ENCODE measurements around the gene SMIM7.

The SMIM7 gene

GRCh38 chr19:16628984-16629691, 30.8 kb downstream of the SMIM7 start:
- Histone ChIP-seq H3K9me3 (replicated peaks; ENCODE audit: insufficient read depth, low read length) (no peaks in the 10 kb centered on the region), H3K4me3 (ENCODE audit: low read length) (peak overlapping the region; percentile 96), H3K27me3 (replicated peaks; ENCODE audit: insufficient read depth, low read length) (no peaks in the 10 kb centered on the region), H3F3A (ENCODE audit: insufficient read depth, low read length) (peaks cover 33% of the 10 kb centered on the region), H3K36me3 (replicated peaks; ENCODE audit: insufficient read depth, low read length) (no peaks in the 10 kb centered on the region; the same call in 1 of the 2 replicates), H3K9ac (ENCODE audit: low read length) (peak overlapping the region; percentile 100), H3K4me2 (ENCODE audit: low read depth, low read length) (peak overlapping the region; percentile 84), H4K20me1 (ENCODE audit: insufficient read depth, low read length) (peaks cover 20% of the 10 kb centered on the region), H3K4me1 (ENCODE audit: low read length) (peaks cover 34% of the 10 kb centered on the region), H2AFZ (ENCODE audit: low read length) (peak overlapping the region; percentile 88; the same call in 1 of the 2 replicates), H3K9me2 (replicated peaks; ENCODE audit: insufficient read depth, low read length) (no peaks in the 10 kb centered on the region), H3K27ac (ENCODE audit: low read length) (peak overlapping the region; percentile 95), H3K79me2 (ENCODE audit: low read length) (peaks cover 60% of the 10 kb centered on the region)
- DNase-seq = peak; percentile 76
- TF ChIP-seq EZH2 (optimal IDR thresholded peaks at IDR 0.05; ENCODE audit: low read depth, low read length) (no peak), EZH2phosphoT487 (IDR thresholded peaks at IDR 0.05; ENCODE audit: low read length) (no peak), CTCF (IDR thresholded peaks at IDR 0.05; ENCODE audit: low read length) (no peak)

GRCh38 chr19:16628183-16628983, 31.6 kb downstream of the SMIM7 start, which contains the start of gene MED26:
Gene MED26, minus strand, starts transcription at chr19:16628204. Its CDS starts 261 bp downstream, at chr19:16627943.
- Histone ChIP-seq H3K27ac (ENCODE audit: low read length) (peak within 1 kb of the TSS; percentile 95), H3K36me3 (replicated peaks; ENCODE audit: insufficient read depth, low read length) (no peaks in the 10 kb centered on the region; the same call in 1 of the 2 replicates), H3K79me2 (ENCODE audit: low read length) (peaks cover 63% of the 10 kb centered on the region), H3K9me2 (replicated peaks; ENCODE audit: insufficient read depth, low read length) (no peaks in the 10 kb centered on the region), H3K9ac (ENCODE audit: low read length) (peak within 1 kb of the TSS; percentile 100), H3K4me2 (ENCODE audit: low read depth, low read length) (peak within 1 kb of the TSS; percentile 91), H3K9me3 (replicated peaks; ENCODE audit: insufficient read depth, low read length) (no peaks in the 10 kb centered on the region), H4K20me1 (ENCODE audit: insufficient read depth, low read length) (peaks cover 25% of the 10 kb centered on the region), H3F3A (ENCODE audit: insufficient read depth, low read length) (peaks cover 33% of the 10 kb centered on the region), H3K27me3 (replicated peaks; ENCODE audit: insufficient read depth, low read length) (no peaks in the 10 kb centered on the region), H3K4me3 (ENCODE audit: low read length) (peak within 1 kb of the TSS; percentile 97), H2AFZ (ENCODE audit: low read length) (peak within 1 kb of the TSS; percentile 88), H3K4me1 (ENCODE audit: low read length) (peaks cover 40% of the 10 kb centered on the region)
- peak; percentile 95 for DNase-seq
- TF ChIP-seq EZH2 (optimal IDR thresholded peaks at IDR 0.05; ENCODE audit: low read depth, low read length) (no peak), EZH2phosphoT487 (IDR thresholded peaks at IDR 0.05; ENCODE audit: low read length) (no peak), CTCF (IDR thresholded peaks at IDR 0.05; ENCODE audit: low read length) (no peak)

- H3K36me3 ChIP-seq (replicated peaks; ENCODE audit: insufficient read depth, low read length) = no peaks in the 10 kb centered on the region; the same call in 1 of the 2 replicates
- H2AFZ ChIP-seq (ENCODE audit: low read length) = no peak overlapping the region
- H3K27ac ChIP-seq (ENCODE audit: low read length) = peak overlapping the region; percentile 43; the same call in 1 of the 2 replicates
- H3K4me2 ChIP-seq (ENCODE audit: low read depth, low read length) = peak overlapping the region; percentile 91
- no peak for DNase-seq
- H3F3A ChIP-seq (ENCODE audit: insufficient read depth, low read length) = peaks cover 33% of the 10 kb centered on the region
- H3K79me2 ChIP-seq (ENCODE audit: low read length) = peaks cover 66% of the 10 kb centered on the region
- peaks cover 29% of the 10 kb centered on the region for H4K20me1 ChIP-seq (ENCODE audit: insufficient read depth, low read length)
- TF ChIP-seq EZH2 (optimal IDR thresholded peaks at IDR 0.05; ENCODE audit: low read depth, low read length) = no peak
- no peak for TF ChIP-seq CTCF (IDR thresholded peaks at IDR 0.05; ENCODE audit: low read length)
- TF ChIP-seq EZH2phosphoT487 (IDR thresholded peaks at IDR 0.05; ENCODE audit: low read length) = no peak
- peak overlapping the region; percentile 97 for H3K4me3 ChIP-seq (ENCODE audit: low read length)
- H3K9me2 ChIP-seq (replicated peaks; ENCODE audit: insufficient read depth, low read length) = no peaks in the 10 kb centered on the region
- peak overlapping the region; percentile 90 for H3K9ac ChIP-seq (ENCODE audit: low read length)
- no peaks in the 10 kb centered on the region for H3K27me3 ChIP-seq (replicated peaks; ENCODE audit: insufficient read depth, low read length)
- peaks cover 44% of the 10 kb centered on the region for H3K4me1 ChIP-seq (ENCODE audit: low read length)
- no peaks in the 10 kb centered on the region for H3K9me3 ChIP-seq (replicated peaks; ENCODE audit: insufficient read depth, low read length)
These were observed 32.1 kb downstream of the SMIM7 start for GRCh38 chr19:16627928-16628182.
